ENCODE data around the gene SOX8. TPM values are rescaled to one million over a fixed set of nuclear protein-coding genes. Genes with fewer than 3 reads are reported as not detected.

Gene SOX8
- total and polyA plus RNA-seq, 10 of the 15 experiments (the other 5 are each of a cell fraction or from before 2014, with no cell fraction given), result not detected

- Histone ChIP-seq H3K79me2 (ENCODE audit: control insufficient read depth, insufficient read depth, low read length) (no peaks in the 10 kb centered on the region; the same call in 1 of the 2 replicates), H3K4me3 (no peak overlapping the region), H3K4me1 (ENCODE audit: control insufficient read depth, insufficient read depth, low read length) (peaks cover 3% of the 10 kb centered on the region), H3K27me3 (replicated peaks in 1 of 2; ENCODE audit: control insufficient read depth in 2 of 2, insufficient read depth in 2 of 2, low read length in 1 of 2) (no peaks in the 10 kb centered on the region), H2AFZ (ENCODE audit: control insufficient read depth, low read depth, low read length) (no peak overlapping the region), H4K20me1 (ENCODE audit: control insufficient read depth, insufficient read depth) (no peaks in the 10 kb centered on the region), H3K27ac (ENCODE audit: control insufficient read depth, insufficient read depth) (no peak overlapping the region), H3K9me3 (replicated peaks; ENCODE audit: control insufficient read depth, insufficient read depth, low read length) (no peaks in the 10 kb centered on the region; the same call in 2 of the 3 replicates), H3K4me2 (ENCODE audit: control insufficient read depth, insufficient read depth) (no peak overlapping the region), H3K9ac (ENCODE audit: control insufficient read depth, insufficient read depth, low read length) (no peak overlapping the region), H3K36me3 (ENCODE audit: control insufficient read depth in 2 of 2, insufficient read depth in 2 of 2, low read length in 1 of 2) (no peaks in the 10 kb centered on the region)
- ChIA-PET CTCF (no interaction called here), SMC1A (ENCODE audit: uncharacterized antibody, unreplicated experiment) (no interaction called here), POLR2A (no interaction called here), RAD21 (ENCODE audit: unreplicated experiment) (no interaction called here)
- TF ChIP-seq MEF2A (IDR thresholded peaks at IDR 0.05; ENCODE audit: insufficient read depth, low read depth, low read length) (no peak), SMARCA5 (IDR thresholded peaks at IDR 0.05) (no peak), SPI1 (IDR thresholded peaks at IDR 0.05; ENCODE audit: borderline replicate concordance, insufficient read depth, low read depth, low read length) (no peak)
- WGBS (ENCODE audit: insufficient coverage, insufficient replicate concordance, low lambda C conversion rate, missing lambda C conversion rate), result 86% methylated on average over 12 of the region's 13 CpGs
- DNase-seq (ENCODE audit: low read depth, low spot score) (no peak), FAIRE-seq (no peak), ATAC-seq (no peak)
- BruUV-seq (replicated peaks), result no TSS peak
- intact Hi-C loops (cut with micrococcal nuclease; ENCODE audit: unreplicated experiment), result no loop called here
- in situ Hi-C loops (cut with MboI), result no loop called here
Observed at GRCh38 chr16:965036-965395, 16.6 kb upstream of the SOX8 start.

- H3K9me3 ChIP-seq (replicated peaks; ENCODE audit: control insufficient read depth, insufficient read depth, low read length), result no peaks in the 10 kb centered on the region; the same call in 2 of the 3 replicates
- H3K36me3 ChIP-seq (ENCODE audit: control insufficient read depth in 2 of 2, insufficient read depth in 2 of 2, low read length in 1 of 2), result no peaks in the 10 kb centered on the region
- no peak overlapping the region for H3K27ac ChIP-seq (ENCODE audit: control insufficient read depth, insufficient read depth)
- ATAC-seq (no peak), FAIRE-seq (no peak), DNase-seq (ENCODE audit: low read depth, low spot score) (no peak)
- H3K4me3 ChIP-seq, result no peak overlapping the region
- TF ChIP-seq POU2F2 (IDR thresholded peaks at IDR 0.05; ENCODE audit: borderline replicate concordance, low read depth, low read length) (no peak), RCOR1 (conservative IDR thresholded peaks at IDR 0.05; ENCODE audit: low read depth, low read length) (no peak), RUNX3 (IDR thresholded peaks at IDR 0.05; ENCODE audit: low read length) (no peak), NR2F1 (conservative IDR thresholded peaks at IDR 0.05) (no peak), FOXK2 (IDR thresholded peaks at IDR 0.05) (no peak), LARP7 (IDR thresholded peaks at IDR 0.05) (no peak), STAT1 (conservative IDR thresholded peaks at IDR 0.05) (no peak), RFX5 (IDR thresholded peaks at IDR 0.05; ENCODE audit: low read depth, low read length) (no peak), KAT2A (conservative IDR thresholded peaks at IDR 0.05; ENCODE audit: control insufficient read depth, low read depth, low read length) (no peak), RB1 (IDR thresholded peaks at IDR 0.05; ENCODE audit: borderline replicate concordance) (no peak), EZH2 (IDR thresholded peaks at IDR 0.05; ENCODE audit: borderline replicate concordance, control insufficient read depth, low read depth, low read length) (no peak), E2F4 (IDR thresholded peaks at IDR 0.05; ENCODE audit: low read depth, low read length) (no peak), SMARCA5 (IDR thresholded peaks at IDR 0.05) (no peak), ZNF274 (IDR thresholded peaks at IDR 0.05; ENCODE audit: insufficient read depth, insufficient read length) (no peak), IKZF2 (IDR thresholded peaks at IDR 0.05) (no peak)
- H3K27me3 ChIP-seq (replicated peaks in 1 of 2; ENCODE audit: control insufficient read depth in 2 of 2, insufficient read depth in 2 of 2, low read length in 1 of 2), result no peaks in the 10 kb centered on the region
- H3K79me2 ChIP-seq (ENCODE audit: control insufficient read depth, insufficient read depth, low read length), result no peaks in the 10 kb centered on the region; the same call in 1 of the 2 replicates
- intact Hi-C loops (cut with micrococcal nuclease; ENCODE audit: unreplicated experiment) (no loop called here), in situ Hi-C loops (cut with MboI) (no loop called here)
- H4K20me1 ChIP-seq (ENCODE audit: control insufficient read depth, insufficient read depth), result no peaks in the 10 kb centered on the region
- ChIA-PET POLR2A (no interaction called here), RAD21 (ENCODE audit: unreplicated experiment) (no interaction called here), SMC1A (ENCODE audit: uncharacterized antibody, unreplicated experiment) (no interaction called here), CTCF (no interaction called here)
- WGBS (ENCODE audit: insufficient coverage, insufficient replicate concordance, low lambda C conversion rate, missing lambda C conversion rate), result 96% methylated on average over 4 of the region's 4 CpGs
- H3K4me1 ChIP-seq (ENCODE audit: control insufficient read depth, insufficient read depth, low read length), result peaks cover 3% of the 10 kb centered on the region
- H3K4me2 ChIP-seq (ENCODE audit: control insufficient read depth, insufficient read depth), result no peak overlapping the region
- H2AFZ ChIP-seq (ENCODE audit: control insufficient read depth, low read depth, low read length), result no peak overlapping the region
- BruUV-seq (replicated peaks), result no TSS peak
- no peak overlapping the region for H3K9ac ChIP-seq (ENCODE audit: control insufficient read depth, insufficient read depth, low read length)
Observed at GRCh38 chr16:965487-965886, 16.1 kb upstream of the SOX8 start.

Data from GM12878 (cell line).